ENCODE results near the gene GRIN2A. TPM values are rescaled to one million over a fixed set of nuclear protein-coding genes. Genes with fewer than 3 reads are reported as not detected.

Gene GRIN2A
- total RNA-seq, 1 donor from 2014 or later: not detected

- peaks cover 5% of the 10 kb centered on the region for H3K9me3 Mint-ChIP-seq (ENCODE audit: unreplicated experiment)
- H3K4me1 Mint-ChIP-seq (ENCODE audit: unreplicated experiment): no peaks in the 10 kb centered on the region
- no peak for DNase-seq (ENCODE audit: extremely low spot score, unreplicated experiment)
- no peak for TF ChIP-seq CTCF (IDR thresholded peaks at IDR 0.05)
- no peak overlapping the region for H3K4me3 Mint-ChIP-seq (ENCODE audit: unreplicated experiment)
- H3K27me3 Mint-ChIP-seq (ENCODE audit: unreplicated experiment): no peaks in the 10 kb centered on the region
- no peaks in the 10 kb centered on the region for H3K36me3 Mint-ChIP-seq (ENCODE audit: unreplicated experiment)
- no peak overlapping the region for H3K27ac Mint-ChIP-seq (ENCODE audit: unreplicated experiment)
Measured at GRCh38 chr16:10178080-10178479, 4.1 kb downstream of the GRIN2A start.

- TF ChIP-seq CTCF (IDR thresholded peaks at IDR 0.05): no peak
- Mint-ChIP-seq H3K4me1 (ENCODE audit: unreplicated experiment) (no peaks in the 10 kb centered on the region), H3K27ac (ENCODE audit: unreplicated experiment) (no peak overlapping the region), H3K4me3 (ENCODE audit: unreplicated experiment) (no peak overlapping the region), H3K9me3 (ENCODE audit: unreplicated experiment) (peaks cover 10% of the 10 kb centered on the region), H3K36me3 (ENCODE audit: unreplicated experiment) (no peaks in the 10 kb centered on the region), H3K27me3 (ENCODE audit: unreplicated experiment) (no peaks in the 10 kb centered on the region)
- DNase-seq (ENCODE audit: extremely low spot score, unreplicated experiment): no peak
Measured at GRCh38 chr16:10172848-10173655, 9.2 kb downstream of the GRIN2A start.

GRCh38 chr16:10171221-10171620, 11.0 kb downstream of the GRIN2A start:
- no peak for DNase-seq (ENCODE audit: extremely low spot score, unreplicated experiment)
- Mint-ChIP-seq H3K27ac (ENCODE audit: unreplicated experiment) (no peak overlapping the region), H3K4me3 (ENCODE audit: unreplicated experiment) (no peak overlapping the region), H3K36me3 (ENCODE audit: unreplicated experiment) (no peaks in the 10 kb centered on the region), H3K9me3 (ENCODE audit: unreplicated experiment) (peaks cover 5% of the 10 kb centered on the region), H3K27me3 (ENCODE audit: unreplicated experiment) (no peaks in the 10 kb centered on the region), H3K4me1 (ENCODE audit: unreplicated experiment) (no peaks in the 10 kb centered on the region)
- TF ChIP-seq CTCF (IDR thresholded peaks at IDR 0.05): no peak

GRCh38 chr16:10169904-10170410, 12.3 kb downstream of the GRIN2A start:
- H3K27me3 Mint-ChIP-seq (ENCODE audit: unreplicated experiment): no peaks in the 10 kb centered on the region
- no peaks in the 10 kb centered on the region for H3K4me1 Mint-ChIP-seq (ENCODE audit: unreplicated experiment)
- H3K4me3 Mint-ChIP-seq (ENCODE audit: unreplicated experiment): no peak overlapping the region
- no peaks in the 10 kb centered on the region for H3K36me3 Mint-ChIP-seq (ENCODE audit: unreplicated experiment)
- H3K27ac Mint-ChIP-seq (ENCODE audit: unreplicated experiment): no peak overlapping the region
- H3K9me3 Mint-ChIP-seq (ENCODE audit: unreplicated experiment): peaks cover 5% of the 10 kb centered on the region
- DNase-seq (ENCODE audit: extremely low spot score, unreplicated experiment): no peak
- no peak for TF ChIP-seq CTCF (IDR thresholded peaks at IDR 0.05)

GRCh38 chr16:10169031-10169430, 13.2 kb downstream of the GRIN2A start:
- TF ChIP-seq CTCF (IDR thresholded peaks at IDR 0.05): no peak
- Mint-ChIP-seq H3K4me3 (ENCODE audit: unreplicated experiment) (no peak overlapping the region), H3K27ac (ENCODE audit: unreplicated experiment) (no peak overlapping the region), H3K27me3 (ENCODE audit: unreplicated experiment) (no peaks in the 10 kb centered on the region), H3K36me3 (ENCODE audit: unreplicated experiment) (no peaks in the 10 kb centered on the region), H3K4me1 (ENCODE audit: unreplicated experiment) (no peaks in the 10 kb centered on the region), H3K9me3 (ENCODE audit: unreplicated experiment) (peaks cover 5% of the 10 kb centered on the region)
- no peak for DNase-seq (ENCODE audit: extremely low spot score, unreplicated experiment)
